Smooth muscle cell (in vitro differentiated cells): Measurements from ENCODE around the gene NHEJ1. TPM values are rescaled to one million over a fixed set of nuclear protein-coding genes. Genes with fewer than 3 reads are reported as not detected.

Source experiments
- DNase-seq: peaks from one replicate; lab custom pipeline; 2025; ENCODE audit not compliant: unreplicated experiment; lab: John Stamatoyannopoulos, UW
- H2AFZ ChIP-seq: fragments of 200-600 bp; sonication (generic); 2 replicates; pipeline ENCODE4 v1.6.0; 2016; ENCODE audit warnings: antibody characterized with exemption, low read depth, mild to moderate bottlenecking
- H3F3A ChIP-seq: fragments of 200-600 bp; sonication (generic); 2 replicates; pipeline ENCODE4 v1.6.0; 2017; ENCODE audit warnings: antibody characterized with exemption, low read depth
- H3K27ac ChIP-seq: fragments of 200-600 bp; sonication (generic); 2 replicates; pipeline ENCODE4 v1.5.1; 2016; ENCODE audit warnings: low read depth, mild to moderate bottlenecking
- H3K27me3 ChIP-seq: fragments of 200-600 bp; sonication (generic); 2 replicates; pipeline ENCODE4 v1.6.1; 2016; ENCODE audit warnings: low read depth, mild to moderate bottlenecking
- H3K36me3 ChIP-seq: fragments of 200-600 bp; sonication (generic); 2 replicates; pipeline ENCODE4 v1.5.1; 2016; ENCODE audit warnings: low read depth
- H3K4me1 ChIP-seq: fragments of 200-600 bp; sonication (generic); 2 replicates; pipeline ENCODE4 v1.5.1; 2016; ENCODE audit warnings: low read depth
- H3K4me2 ChIP-seq: fragments of 200-600 bp; sonication (generic); 2 replicates; pipeline ENCODE4 v1.6.0; 2016; ENCODE audit warnings: mild to moderate bottlenecking
- H3K4me3 ChIP-seq: fragments of 200-600 bp; sonication (generic); 2 replicates; pipeline ENCODE4 v1.5.1; 2016; ENCODE audit warnings: mild to moderate bottlenecking
- H3K79me2 ChIP-seq: fragments of 200-600 bp; sonication (generic); 2 replicates; pipeline ENCODE4 v1.6.0; 2016; ENCODE audit warnings: low read depth, mild to moderate bottlenecking
- H3K9ac ChIP-seq: fragments of 200-600 bp; sonication (generic); 2 replicates; pipeline ENCODE4 v1.6.0; 2016; ENCODE audit warnings: low read depth
- H3K9me3 ChIP-seq: fragments of 200-600 bp; sonication (generic); replicated peaks from 2 replicates; pipeline ENCODE4 v1.5.1; 2016; ENCODE audit warnings: low read depth
- H4K20me1 ChIP-seq: fragments of 200-600 bp; sonication (generic); 2 replicates; pipeline ENCODE4 v1.6.0; 2016; ENCODE audit warnings: low read depth
- WGBS: methylation state at CpG from one replicate; pipeline ENCODE4 v1.1.7; 2016; ENCODE audit warnings: low lambda C conversion rate; 5-methylcytosine and 5-hydroxymethylcytosine counted together
- polyA plus RNA-seq: library from polyadenylated mRNA; unstranded; fragments of >200 nt; fragmentation: Nextera tagmentation; extraction: Ambion mirVana; gene quantifications from 2 replicates; pipeline ENCODE4 v1.2.1, GENCODE V29; 2016
- total RNA-seq: library from RNA; depleted of rRNA; stranded (reverse); fragments of >200 nt; gene quantifications from 2 replicates; pipeline ENCODE4 v1.2.3, GENCODE V29; 2014
- TF ChIP-seq, protein P1 (sequence below): fragments of 200-600 bp; sonication (generic); IDR thresholded peaks from 2 replicates; pipeline ENCODE4 v1.5.1; 2017; ENCODE audit warnings: borderline replicate concordance, mild to moderate bottlenecking, antibody characterized with exemption; ENCODE audit not compliant: insufficient read depth, poor library complexity, severe bottlenecking

NHEJ1 gene
- total and polyA plus RNA-seq, 2 experiments from 2014 or later, result 6.0 to 8.5 TPM

GRCh38 chr2:219028141-219028540 lies 132.5 kb downstream of the NHEJ1 start:
- WGBS, result 85% methylated on average over 5 of the region's 5 CpGs
- TF ChIP-seq, protein P1, sequence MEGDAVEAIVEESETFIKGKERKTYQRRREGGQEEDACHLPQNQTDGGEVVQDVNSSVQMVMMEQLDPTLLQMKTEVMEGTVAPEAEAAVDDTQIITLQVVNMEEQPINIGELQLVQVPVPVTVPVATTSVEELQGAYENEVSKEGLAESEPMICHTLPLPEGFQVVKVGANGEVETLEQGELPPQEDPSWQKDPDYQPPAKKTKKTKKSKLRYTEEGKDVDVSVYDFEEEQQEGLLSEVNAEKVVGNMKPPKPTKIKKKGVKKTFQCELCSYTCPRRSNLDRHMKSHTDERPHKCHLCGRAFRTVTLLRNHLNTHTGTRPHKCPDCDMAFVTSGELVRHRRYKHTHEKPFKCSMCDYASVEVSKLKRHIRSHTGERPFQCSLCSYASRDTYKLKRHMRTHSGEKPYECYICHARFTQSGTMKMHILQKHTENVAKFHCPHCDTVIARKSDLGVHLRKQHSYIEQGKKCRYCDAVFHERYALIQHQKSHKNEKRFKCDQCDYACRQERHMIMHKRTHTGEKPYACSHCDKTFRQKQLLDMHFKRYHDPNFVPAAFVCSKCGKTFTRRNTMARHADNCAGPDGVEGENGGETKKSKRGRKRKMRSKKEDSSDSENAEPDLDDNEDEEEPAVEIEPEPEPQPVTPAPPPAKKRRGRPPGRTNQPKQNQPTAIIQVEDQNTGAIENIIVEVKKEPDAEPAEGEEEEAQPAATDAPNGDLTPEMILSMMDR, result no peak
- DNase-seq, result no peak
- H2AFZ ChIP-seq, result no peak overlapping the region
- no peaks in the 10 kb centered on the region for H4K20me1 ChIP-seq
- no peaks in the 10 kb centered on the region for H3K9me3 ChIP-seq
- no peak overlapping the region for H3K4me3 ChIP-seq
- no peaks in the 10 kb centered on the region for H3K36me3 ChIP-seq
- H3K27me3 ChIP-seq, result peaks cover 25% of the 10 kb centered on the region
- no peaks in the 10 kb centered on the region for H3K79me2 ChIP-seq
- H3K4me1 ChIP-seq, result no peaks in the 10 kb centered on the region
- no peaks in the 10 kb centered on the region for H3F3A ChIP-seq
- no peak overlapping the region for H3K4me2 ChIP-seq
- H3K9ac ChIP-seq, result no peak overlapping the region
- H3K27ac ChIP-seq, result no peak overlapping the region

DNA sequence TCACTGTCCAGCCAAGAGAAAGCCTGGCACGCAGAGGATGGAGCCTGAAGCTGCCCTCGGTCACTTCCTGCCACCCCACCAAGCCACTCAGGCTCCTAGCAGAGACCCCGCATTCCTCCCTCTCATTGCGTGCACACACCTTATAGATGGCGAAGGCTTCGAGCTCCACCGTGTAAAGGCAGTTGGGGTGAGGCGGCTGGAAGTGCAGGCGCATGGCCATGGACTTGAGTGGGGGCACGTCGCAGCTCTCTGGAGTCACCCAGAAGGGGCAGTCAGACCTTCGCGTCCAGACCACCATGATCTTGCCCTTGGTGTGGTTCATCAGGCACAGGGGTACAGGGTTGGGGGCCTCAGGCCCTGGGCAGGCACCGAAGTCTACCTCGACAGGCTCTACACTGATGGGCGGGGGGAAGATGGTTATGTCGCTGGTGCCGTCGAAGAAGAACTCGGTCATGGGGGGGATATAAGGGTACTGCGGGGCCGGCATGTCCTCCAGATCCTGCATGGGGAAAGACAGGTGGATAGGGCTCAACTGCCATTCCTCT lies 133.0 kb downstream of the NHEJ1 start:
- TF ChIP-seq, protein P1, result no peak
- no peak overlapping the region for H2AFZ ChIP-seq
- H3K27me3 ChIP-seq, result peaks cover 19% of the 10 kb centered on the region
- 91% methylated on average over 22 of the region's 22 CpGs for WGBS
- H3K4me3 ChIP-seq, result no peak overlapping the region
- DNase-seq, result no peak
- no peak overlapping the region for H3K9ac ChIP-seq
- H3F3A ChIP-seq, result no peaks in the 10 kb centered on the region
- no peaks in the 10 kb centered on the region for H4K20me1 ChIP-seq
- no peaks in the 10 kb centered on the region for H3K79me2 ChIP-seq
- no peaks in the 10 kb centered on the region for H3K36me3 ChIP-seq
- no peak overlapping the region for H3K4me2 ChIP-seq
- no peak overlapping the region for H3K27ac ChIP-seq
- H3K9me3 ChIP-seq, result no peaks in the 10 kb centered on the region
- H3K4me1 ChIP-seq, result no peaks in the 10 kb centered on the region

- H3K27ac ChIP-seq, result no peak overlapping the region
- TF ChIP-seq, protein P1, result no peak
- no peaks in the 10 kb centered on the region for H3K4me1 ChIP-seq
- no peak overlapping the region for H2AFZ ChIP-seq
- 73% methylated on average over 7 of the region's 7 CpGs for WGBS
- no peak for DNase-seq
- H3K9me3 ChIP-seq, result no peaks in the 10 kb centered on the region
- no peaks in the 10 kb centered on the region for H4K20me1 ChIP-seq
- no peaks in the 10 kb centered on the region for H3K36me3 ChIP-seq
- H3K4me2 ChIP-seq, result no peak overlapping the region
- H3F3A ChIP-seq, result no peaks in the 10 kb centered on the region
- peaks cover 13% of the 10 kb centered on the region for H3K27me3 ChIP-seq
- no peak overlapping the region for H3K4me3 ChIP-seq
- no peak overlapping the region for H3K9ac ChIP-seq
- no peaks in the 10 kb centered on the region for H3K79me2 ChIP-seq
These were observed 133.7 kb downstream of the NHEJ1 start for GRCh38 chr2:219026946-219027345.
